Calu3 (cell line): Measurements from ENCODE around the gene WDR36. TPM values are rescaled to one million over a fixed set of nuclear protein-coding genes. Genes with fewer than 3 reads are reported as not detected.

Experiments
- BruUV-seq: library from RNA; stranded (reverse); fragments of 400-500 nt; replicated peaks from 2 replicates; lab custom pipeline; 2021; lab: Mats Ljungman, UMichigan
- CTCF ChIA-PET: fragments of 300-600 bp; sonication (Branson Sonifier 250); formaldehyde crosslinking; loops from one replicate; lab custom pipeline; 2022; ENCODE audit warnings: antibody characterized with exemption; lab: Charles Lee
- DNase-seq: peaks from one replicate; pipeline ENCODE4 v3.0.0; 2022
- H3K27ac Mint-ChIP-seq: one replicate; pipeline ENCODE4 v1.8.0; 2022; ENCODE audit warnings: mixed read lengths; ENCODE audit not compliant: unreplicated experiment
- H3K27me3 Mint-ChIP-seq: one replicate; pipeline ENCODE4 v1.8.0; 2022; ENCODE audit warnings: mixed read lengths; ENCODE audit not compliant: unreplicated experiment
- H3K36me3 Mint-ChIP-seq: one replicate; pipeline ENCODE4 v1.8.0; 2022; ENCODE audit warnings: mild to moderate bottlenecking, moderate library complexity, mixed read lengths; ENCODE audit not compliant: insufficient read depth, unreplicated experiment
- H3K4me1 Mint-ChIP-seq: one replicate; pipeline ENCODE4 v1.8.0; 2022; ENCODE audit warnings: mild to moderate bottlenecking, low read depth, mixed read lengths; ENCODE audit not compliant: unreplicated experiment
- H3K4me3 Mint-ChIP-seq: one replicate; pipeline ENCODE4 v1.8.0; 2022; ENCODE audit warnings: mild to moderate bottlenecking, low read depth, moderate library complexity, mixed read lengths; ENCODE audit not compliant: unreplicated experiment
- H3K9me3 Mint-ChIP-seq: one replicate; pipeline ENCODE4 v1.8.0; 2022; ENCODE audit warnings: low read depth, mixed read lengths; ENCODE audit not compliant: unreplicated experiment
- CTCF ChIP-seq: fragments of 200-600 bp; IDR thresholded peaks from one replicate; pipeline ENCODE4 v1.8.0; 2022; ENCODE audit warnings: antibody characterized with exemption; ENCODE audit not compliant: unreplicated experiment
- intact Hi-C: fragments of 100-400 bp; cut with micrococcal nuclease; formaldehyde crosslinking; loops from one replicate; pipeline ENCODE4 v1.10.0; 2022; ENCODE audit not compliant: unreplicated experiment
- total RNA-seq: library from RNA; stranded (reverse); gene quantifications from 2 replicates; pipeline ENCODE4 v1.2.3, GENCODE V29; 2022

Gene WDR36
- total RNA-seq, 1 experiment from 2014 or later, result 48.7 TPM

- DNase-seq, result no peak
- CTCF ChIA-PET, result no interaction called here
- H3K9me3 Mint-ChIP-seq, result no peaks in the 10 kb centered on the region
- no peak for TF ChIP-seq CTCF
- peaks cover 16% of the 10 kb centered on the region for H3K27me3 Mint-ChIP-seq
- H3K36me3 Mint-ChIP-seq, result no peaks in the 10 kb centered on the region
- no peak overlapping the region for H3K4me3 Mint-ChIP-seq
- no peak overlapping the region for H3K27ac Mint-ChIP-seq
- no TSS peak for BruUV-seq
- H3K4me1 Mint-ChIP-seq, result no peaks in the 10 kb centered on the region
- intact Hi-C loops, result no loop called here
These were observed 53.9 kb downstream of the WDR36 start for GRCh38 chr5:111146053-111146452.

DNA sequence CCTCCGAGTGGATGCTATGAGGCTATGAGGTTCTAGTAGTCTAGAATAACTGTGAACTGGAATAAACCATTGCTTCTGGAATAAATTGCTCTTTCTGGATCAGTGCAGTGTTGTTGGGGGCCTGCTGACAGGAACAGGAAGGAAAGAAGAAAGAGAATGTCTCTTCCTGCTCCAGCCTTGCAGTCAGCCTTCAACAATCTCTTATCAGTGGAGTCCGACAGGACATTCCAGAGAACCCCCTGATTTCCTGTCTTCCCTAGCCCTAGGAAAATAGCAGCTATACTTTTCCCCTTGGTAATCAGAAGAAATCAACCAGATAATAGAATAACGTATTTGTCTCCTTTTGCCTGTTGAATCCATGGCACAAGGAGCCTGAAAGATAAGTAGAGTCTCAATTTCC, 55.4 kb downstream of the WDR36 start:
- peaks cover 6% of the 10 kb centered on the region for H3K4me1 Mint-ChIP-seq
- CTCF ChIA-PET, result no interaction called here

GRCh38 chr5:111151998-111152397, 59.9 kb downstream of the WDR36 start:
- intact Hi-C loops, result no loop called here
- H3K36me3 Mint-ChIP-seq, result no peaks in the 10 kb centered on the region
- no peak for DNase-seq
- CTCF ChIA-PET, result no interaction called here
- H3K9me3 Mint-ChIP-seq, result no peaks in the 10 kb centered on the region
- TF ChIP-seq CTCF, result no peak
- H3K27ac Mint-ChIP-seq, result no peak overlapping the region
- peaks cover 2% of the 10 kb centered on the region for H3K27me3 Mint-ChIP-seq
- no TSS peak for BruUV-seq
- peaks cover 6% of the 10 kb centered on the region for H3K4me1 Mint-ChIP-seq
- no peak overlapping the region for H3K4me3 Mint-ChIP-seq

More for the DNA sequence above, 55.4 kb downstream of the WDR36 start:
- H3K4me3 Mint-ChIP-seq, result no peak overlapping the region
- BruUV-seq, result no TSS peak
- no peaks in the 10 kb centered on the region for H3K36me3 Mint-ChIP-seq
- H3K9me3 Mint-ChIP-seq, result no peaks in the 10 kb centered on the region
- H3K27ac Mint-ChIP-seq, result no peak overlapping the region
- intact Hi-C loops, result no loop called here
- DNase-seq, result no peak
- TF ChIP-seq CTCF, result no peak
- H3K27me3 Mint-ChIP-seq, result peaks cover 16% of the 10 kb centered on the region

DNA sequence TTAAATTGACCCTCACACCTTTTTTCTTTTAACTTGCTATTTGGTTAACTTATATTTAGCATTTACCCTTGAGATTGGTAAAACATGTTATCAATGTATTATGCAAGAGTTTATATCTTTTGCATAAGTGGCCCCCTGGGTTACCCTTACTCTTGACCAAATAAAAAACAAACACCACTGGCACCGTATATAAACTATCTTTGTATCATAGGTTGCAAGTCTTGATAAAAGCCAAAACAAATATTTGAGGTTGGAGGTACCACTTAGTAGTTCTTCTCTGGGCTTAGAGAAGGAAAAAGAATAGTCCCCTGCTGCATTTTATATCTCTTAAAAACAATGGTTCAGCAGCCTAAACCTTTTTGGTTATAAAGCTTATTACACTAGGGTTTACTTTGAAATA, 61.3 kb downstream of the WDR36 start:
- Mint-ChIP-seq H3K27me3 (no peaks in the 10 kb centered on the region), H3K4me3 (no peak overlapping the region), H3K9me3 (no peaks in the 10 kb centered on the region), H3K27ac (no peak overlapping the region), H3K36me3 (no peaks in the 10 kb centered on the region), H3K4me1 (peaks cover 6% of the 10 kb centered on the region)
- no TSS peak for BruUV-seq
- intact Hi-C loops, result no loop called here
- no peak for TF ChIP-seq CTCF
- CTCF ChIA-PET, result no interaction called here
- DNase-seq, result no peak
